Measurements from ENCODE around the gene DIS3L2.

The DIS3L2 gene

DNA sequence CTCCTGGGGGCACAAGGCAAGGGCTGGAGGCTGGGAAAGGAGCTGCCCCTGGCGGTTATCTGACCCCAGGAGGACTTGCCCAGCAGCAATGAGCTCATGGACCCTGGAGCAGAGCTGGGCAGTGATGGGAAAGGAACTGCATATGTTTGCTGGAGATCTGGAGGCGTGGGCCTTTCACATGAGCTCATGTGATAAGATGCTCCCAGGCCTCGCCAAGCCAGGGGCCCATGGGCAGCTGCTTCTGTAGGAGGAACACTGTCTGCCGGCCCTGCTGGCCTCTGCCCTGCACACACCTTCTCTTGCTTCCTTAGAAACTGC, 26.3 kb upstream of the DIS3L2 start:
- Histone ChIP-seq H3K36me3 (no peaks in the 10 kb centered on the region), H3K4me3 (ENCODE audit: low read depth, low read length) (no peak overlapping the region), H3K9me3 (ENCODE audit: severe bottlenecking) (no peaks in the 10 kb centered on the region), H3K27me3 (ENCODE audit: insufficient read depth, low read depth, severe bottlenecking) (no peaks in the 10 kb centered on the region), H3K27ac (no peak overlapping the region)
- TF ChIP-seq, protein P1, sequence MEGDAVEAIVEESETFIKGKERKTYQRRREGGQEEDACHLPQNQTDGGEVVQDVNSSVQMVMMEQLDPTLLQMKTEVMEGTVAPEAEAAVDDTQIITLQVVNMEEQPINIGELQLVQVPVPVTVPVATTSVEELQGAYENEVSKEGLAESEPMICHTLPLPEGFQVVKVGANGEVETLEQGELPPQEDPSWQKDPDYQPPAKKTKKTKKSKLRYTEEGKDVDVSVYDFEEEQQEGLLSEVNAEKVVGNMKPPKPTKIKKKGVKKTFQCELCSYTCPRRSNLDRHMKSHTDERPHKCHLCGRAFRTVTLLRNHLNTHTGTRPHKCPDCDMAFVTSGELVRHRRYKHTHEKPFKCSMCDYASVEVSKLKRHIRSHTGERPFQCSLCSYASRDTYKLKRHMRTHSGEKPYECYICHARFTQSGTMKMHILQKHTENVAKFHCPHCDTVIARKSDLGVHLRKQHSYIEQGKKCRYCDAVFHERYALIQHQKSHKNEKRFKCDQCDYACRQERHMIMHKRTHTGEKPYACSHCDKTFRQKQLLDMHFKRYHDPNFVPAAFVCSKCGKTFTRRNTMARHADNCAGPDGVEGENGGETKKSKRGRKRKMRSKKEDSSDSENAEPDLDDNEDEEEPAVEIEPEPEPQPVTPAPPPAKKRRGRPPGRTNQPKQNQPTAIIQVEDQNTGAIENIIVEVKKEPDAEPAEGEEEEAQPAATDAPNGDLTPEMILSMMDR (IDR thresholded peaks at IDR 0.05; ENCODE audit: low read depth, low read length), result no peak
- DNase-seq, result no peak

DNA sequence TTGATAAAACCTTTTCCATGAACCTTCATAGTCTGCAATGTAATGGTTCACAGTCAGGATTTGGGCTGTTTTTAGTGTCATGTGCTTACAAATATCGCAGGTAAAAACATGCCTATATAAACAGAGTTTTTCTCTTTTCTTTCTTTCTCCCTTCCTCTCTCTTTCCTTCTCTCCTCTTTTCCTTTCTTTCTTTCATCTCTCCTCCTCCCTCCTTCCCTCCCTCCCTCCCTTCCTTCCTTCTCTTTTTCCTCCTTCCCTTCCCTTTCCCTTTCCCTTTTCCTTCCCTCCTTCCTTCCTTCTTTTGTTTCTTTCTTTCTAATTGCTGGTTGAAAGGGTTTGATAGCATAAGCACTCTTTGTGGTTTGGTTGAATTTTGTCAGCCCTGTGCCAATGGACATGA, 25.7 kb upstream of the DIS3L2 start:
- Histone ChIP-seq H3K9me3 (ENCODE audit: severe bottlenecking) (no peaks in the 10 kb centered on the region), H3K27me3 (ENCODE audit: insufficient read depth, low read depth, severe bottlenecking) (no peaks in the 10 kb centered on the region), H3K4me3 (ENCODE audit: low read depth, low read length) (no peak overlapping the region), H3K36me3 (no peaks in the 10 kb centered on the region), H3K27ac (no peak overlapping the region)
- TF ChIP-seq, protein P1 (IDR thresholded peaks at IDR 0.05; ENCODE audit: low read depth, low read length), result no peak
- no peak for DNase-seq

DNA sequence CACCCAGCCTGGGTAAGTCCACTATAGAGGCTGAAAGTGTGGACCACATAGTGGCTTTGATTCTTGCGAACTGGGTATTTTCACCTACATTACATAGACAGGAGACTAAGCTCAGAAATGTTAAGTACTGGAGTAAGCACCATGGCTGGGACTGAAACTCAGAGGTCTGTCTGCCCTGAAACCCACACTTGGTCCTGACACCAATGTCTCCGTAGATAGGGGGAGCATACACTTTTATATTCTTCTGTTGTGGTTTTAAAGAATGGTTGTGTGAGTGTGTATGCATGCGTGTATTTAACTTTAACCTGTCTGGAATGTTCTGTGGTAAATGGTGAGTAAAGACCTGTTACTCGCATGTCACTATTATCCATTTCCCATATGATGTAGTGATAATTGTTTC, 25.0 kb upstream of the DIS3L2 start:
- DNase-seq, result no peak
- no peaks in the 10 kb centered on the region for H3K9me3 ChIP-seq (ENCODE audit: severe bottlenecking)
- H3K4me3 ChIP-seq (ENCODE audit: low read depth, low read length), result no peak overlapping the region
- H3K27me3 ChIP-seq (ENCODE audit: insufficient read depth, low read depth, severe bottlenecking), result no peaks in the 10 kb centered on the region
- no peaks in the 10 kb centered on the region for H3K36me3 ChIP-seq
- no peak overlapping the region for H3K27ac ChIP-seq
- TF ChIP-seq, protein P1 (IDR thresholded peaks at IDR 0.05; ENCODE audit: low read depth, low read length), result no peak

DNA sequence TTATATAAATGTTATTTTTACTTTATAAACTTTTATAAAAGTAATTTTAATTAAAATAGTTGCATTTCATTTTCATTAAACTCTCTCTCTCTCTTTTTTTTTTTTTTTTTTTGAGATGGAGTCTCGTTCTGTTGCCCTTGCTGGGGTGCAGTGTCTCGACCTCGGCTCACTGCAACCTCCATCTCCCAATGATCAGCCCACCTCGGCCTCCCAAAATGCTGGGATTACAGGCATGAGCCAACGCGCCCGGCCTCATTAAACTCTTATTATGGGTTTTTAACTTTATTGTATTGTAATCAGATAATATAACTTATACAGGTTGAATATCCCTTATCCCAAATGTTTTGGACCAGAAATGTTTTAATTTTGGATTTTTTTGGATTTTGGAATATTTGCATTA, 24.5 kb upstream of the DIS3L2 start:
- Histone ChIP-seq H3K9me3 (ENCODE audit: severe bottlenecking) (no peaks in the 10 kb centered on the region), H3K4me3 (ENCODE audit: low read depth, low read length) (no peak overlapping the region), H3K27ac (no peak overlapping the region), H3K27me3 (ENCODE audit: insufficient read depth, low read depth, severe bottlenecking) (no peaks in the 10 kb centered on the region), H3K36me3 (no peaks in the 10 kb centered on the region)
- DNase-seq, result no peak
- TF ChIP-seq, protein P1 (IDR thresholded peaks at IDR 0.05; ENCODE audit: low read depth, low read length), result no peak

DNA sequence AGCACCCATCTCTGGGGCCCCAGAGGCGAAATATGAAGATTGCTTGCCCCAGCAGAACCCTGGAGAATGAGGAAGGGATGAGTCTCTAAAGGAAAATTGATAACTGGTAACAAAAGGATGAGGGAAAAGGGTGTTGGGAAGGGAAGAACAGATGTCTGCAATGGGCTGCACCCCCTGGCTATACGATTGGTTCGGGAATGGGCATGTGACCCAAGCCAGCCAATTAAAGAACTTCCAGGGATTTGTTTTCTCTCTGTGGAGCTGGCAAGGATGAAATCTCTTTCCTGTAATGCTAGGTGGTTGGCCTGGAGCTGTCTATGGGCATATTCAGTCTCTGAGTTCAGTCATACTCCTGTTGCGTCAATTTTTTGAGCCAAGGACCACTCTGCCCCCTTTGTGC, 22.5 kb upstream of the DIS3L2 start:
- Histone ChIP-seq H3K4me3 (ENCODE audit: low read depth, low read length) (no peak overlapping the region), H3K9me3 (ENCODE audit: severe bottlenecking) (no peaks in the 10 kb centered on the region), H3K27ac (no peak overlapping the region), H3K27me3 (ENCODE audit: insufficient read depth, low read depth, severe bottlenecking) (no peaks in the 10 kb centered on the region), H3K36me3 (no peaks in the 10 kb centered on the region)
- TF ChIP-seq, protein P1 (IDR thresholded peaks at IDR 0.05; ENCODE audit: low read depth, low read length), result no peak
- no peak for DNase-seq

DNA sequence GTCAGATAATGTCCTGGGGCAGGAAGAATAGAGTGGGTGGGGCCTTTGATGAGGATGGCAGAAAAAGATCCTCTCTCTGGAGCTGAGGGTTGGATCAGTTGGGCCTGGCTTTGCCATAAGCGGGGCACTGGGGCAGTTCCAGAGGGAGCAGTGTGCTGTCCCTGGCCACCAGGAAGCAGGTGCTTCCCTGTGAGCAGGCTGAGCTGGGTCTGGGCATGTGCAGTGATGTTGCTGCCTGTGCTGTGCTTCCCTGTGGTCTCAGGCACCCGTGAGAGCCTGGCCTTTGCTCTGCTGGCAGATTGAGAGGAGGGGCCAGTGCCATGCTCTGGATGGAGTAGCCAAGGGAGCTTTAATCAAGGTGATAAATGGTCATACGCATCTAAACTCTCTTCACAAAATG, 20.7 kb upstream of the DIS3L2 start:
- Histone ChIP-seq H3K36me3 (no peaks in the 10 kb centered on the region), H3K9me3 (ENCODE audit: severe bottlenecking) (no peaks in the 10 kb centered on the region), H3K27ac (no peak overlapping the region), H3K27me3 (ENCODE audit: insufficient read depth, low read depth, severe bottlenecking) (no peaks in the 10 kb centered on the region), H3K4me3 (ENCODE audit: low read depth, low read length) (no peak overlapping the region)
- peak; percentile 30 for DNase-seq
- TF ChIP-seq, protein P1 (IDR thresholded peaks at IDR 0.05; ENCODE audit: low read depth, low read length), result no peak

Data from WERI-Rb-1 (cell line).